GM10266 (cell line): ENCODE data around the gene GLRA3.
"Not testable (repeated sequence)": the region's sequence is repeated elsewhere in the genome, so short reads cannot be mapped to it uniquely, and the experiment has no call there.

Source experiments
- DNase-seq: peaks from one replicate; pipeline ENCODE4 v3.0.0; 2012; ENCODE audit errors: extremely low spot score
- TF ChIP-seq, protein P1 (sequence below): IDR thresholded peaks from 2 replicates; pipeline ENCODE4 v1.5.1; 2012; ENCODE audit warnings: mild to moderate bottlenecking, low read depth; ENCODE audit not compliant: control insufficient read depth, insufficient read depth; ENCODE audit errors: missing control alignments

The GLRA3 gene

DNA sequence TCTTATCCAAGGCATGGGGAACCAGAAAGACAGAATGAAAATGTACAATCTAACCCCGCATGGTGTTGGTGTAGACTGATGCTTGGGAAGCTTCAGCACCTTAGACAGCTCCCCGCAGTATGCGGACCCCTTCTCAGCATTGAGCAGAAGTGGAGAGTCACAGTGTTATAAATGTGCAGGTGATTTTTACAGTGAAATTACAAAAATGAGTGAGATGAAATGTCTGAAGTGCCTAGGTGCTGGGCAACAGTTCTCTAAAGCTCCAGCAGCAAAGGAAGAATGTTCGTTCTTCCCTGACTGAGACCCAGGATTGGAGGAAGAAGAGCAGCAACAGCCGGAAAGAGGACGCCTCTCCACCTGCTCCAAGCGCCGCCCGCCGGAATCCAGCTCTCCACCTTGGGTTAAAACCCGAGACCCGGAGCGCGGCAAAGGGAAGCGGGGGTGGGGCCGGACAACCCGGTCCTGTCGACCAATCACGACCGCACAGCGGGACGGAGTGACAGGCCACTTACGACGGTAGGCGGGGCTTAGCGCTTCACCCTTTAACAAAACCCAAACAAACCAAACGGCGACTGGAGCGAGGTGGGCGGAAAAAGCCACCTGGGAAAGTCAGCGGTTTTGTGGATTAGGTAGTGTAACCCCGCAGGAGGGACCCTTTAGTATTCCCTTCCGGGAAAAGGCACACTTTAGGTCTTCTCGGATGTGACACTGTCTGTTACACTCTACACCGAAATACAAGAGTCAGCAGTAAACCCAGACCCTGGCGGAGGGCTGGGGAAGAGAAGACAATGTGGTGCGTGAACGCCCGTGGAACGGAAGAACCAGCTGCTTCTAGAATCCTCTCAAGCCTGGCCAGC, at the start of gene GLRA3:
GLRA3 (minus strand) TSS at position 403 of the 857 bp plus-strand sequence. CDS start 436 bp downstream, outside the sequence.
- TF ChIP-seq, protein P1, sequence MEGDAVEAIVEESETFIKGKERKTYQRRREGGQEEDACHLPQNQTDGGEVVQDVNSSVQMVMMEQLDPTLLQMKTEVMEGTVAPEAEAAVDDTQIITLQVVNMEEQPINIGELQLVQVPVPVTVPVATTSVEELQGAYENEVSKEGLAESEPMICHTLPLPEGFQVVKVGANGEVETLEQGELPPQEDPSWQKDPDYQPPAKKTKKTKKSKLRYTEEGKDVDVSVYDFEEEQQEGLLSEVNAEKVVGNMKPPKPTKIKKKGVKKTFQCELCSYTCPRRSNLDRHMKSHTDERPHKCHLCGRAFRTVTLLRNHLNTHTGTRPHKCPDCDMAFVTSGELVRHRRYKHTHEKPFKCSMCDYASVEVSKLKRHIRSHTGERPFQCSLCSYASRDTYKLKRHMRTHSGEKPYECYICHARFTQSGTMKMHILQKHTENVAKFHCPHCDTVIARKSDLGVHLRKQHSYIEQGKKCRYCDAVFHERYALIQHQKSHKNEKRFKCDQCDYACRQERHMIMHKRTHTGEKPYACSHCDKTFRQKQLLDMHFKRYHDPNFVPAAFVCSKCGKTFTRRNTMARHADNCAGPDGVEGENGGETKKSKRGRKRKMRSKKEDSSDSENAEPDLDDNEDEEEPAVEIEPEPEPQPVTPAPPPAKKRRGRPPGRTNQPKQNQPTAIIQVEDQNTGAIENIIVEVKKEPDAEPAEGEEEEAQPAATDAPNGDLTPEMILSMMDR, result no peak
- DNase-seq, result peak; percentile 14

DNA sequence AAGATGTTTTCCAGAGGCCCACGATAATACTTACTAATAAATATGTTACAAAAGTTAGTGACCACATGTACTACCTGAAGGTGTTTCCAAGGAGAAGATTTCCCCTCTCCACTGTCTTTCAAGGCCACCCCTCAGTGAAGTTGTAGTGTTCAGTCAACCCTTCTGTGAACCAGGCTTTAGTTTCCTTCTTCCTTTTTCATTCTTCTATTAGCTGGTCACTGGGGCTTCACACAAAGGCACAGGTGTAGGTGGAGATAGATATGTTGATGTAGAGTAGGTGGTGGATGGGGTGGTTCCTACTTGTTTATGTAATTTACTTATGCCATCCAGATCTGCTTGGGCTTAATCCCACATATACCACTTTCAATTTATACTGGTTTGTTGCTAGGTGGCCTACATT, 45.9 kb upstream of the GLRA3 start:
- no peak for DNase-seq
- TF ChIP-seq, protein P1, result no peak

DNA sequence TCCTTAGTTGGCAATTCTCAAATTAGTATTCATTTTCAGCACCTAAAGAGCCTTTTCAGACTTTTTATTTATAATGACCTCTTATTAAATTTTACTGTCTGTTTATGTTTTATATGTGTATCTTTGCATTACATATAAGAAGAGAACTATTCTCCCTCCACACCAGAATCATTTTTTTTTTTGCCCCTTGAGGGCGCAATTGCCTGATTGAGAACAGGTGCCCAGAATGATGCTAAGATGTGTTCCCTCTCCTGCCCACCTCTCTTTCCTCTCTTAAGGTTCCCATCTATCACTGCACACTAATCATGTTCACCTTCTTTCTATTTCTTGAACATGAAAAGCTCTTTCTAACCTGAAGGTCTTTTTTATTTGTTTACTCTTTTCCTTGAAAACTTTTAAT, 44.9 kb upstream of the GLRA3 start:
- peak; percentile 10 for DNase-seq

DNA sequence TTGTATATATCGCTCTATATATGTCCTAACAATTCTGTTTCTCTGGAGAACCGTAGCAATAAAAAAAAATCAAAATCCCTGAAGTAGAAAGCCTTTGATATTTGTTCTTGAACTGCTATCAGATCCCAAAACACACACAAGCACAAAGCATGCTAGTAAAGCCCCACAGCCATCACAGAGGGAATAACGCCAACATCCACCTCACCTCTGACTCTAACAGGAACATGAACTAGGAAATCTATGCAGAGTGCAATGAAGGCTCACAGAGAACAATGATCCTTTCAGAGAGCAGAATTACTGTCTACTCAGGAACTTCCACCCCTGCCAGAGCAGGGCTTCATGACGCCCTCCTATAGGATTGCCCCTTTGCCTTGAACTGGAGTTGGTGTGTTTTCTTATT, 44.1 kb upstream of the GLRA3 start:
- DNase-seq, result not testable (repeated sequence)

More for the DNA sequence above, 44.9 kb upstream of the GLRA3 start:
- TF ChIP-seq, protein P1, result peak; percentile 36

DNA sequence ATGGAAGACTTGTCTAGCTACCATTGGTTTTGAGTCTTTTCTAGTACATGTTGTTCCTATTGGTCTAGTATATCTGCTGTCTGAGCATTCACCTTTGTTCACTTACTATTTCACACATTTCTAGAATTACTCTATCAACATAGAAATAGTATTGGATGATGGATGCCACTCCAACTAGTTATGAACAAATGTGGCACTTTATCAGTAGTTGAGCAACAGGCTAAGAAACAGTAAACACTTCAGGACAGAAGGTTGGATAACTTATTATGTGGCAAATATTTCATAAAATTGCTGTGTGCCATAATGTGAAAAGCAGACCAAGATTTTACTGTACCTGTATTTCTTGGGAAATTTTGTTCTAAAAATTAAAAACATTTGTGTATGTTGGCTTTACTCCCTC, 42.4 kb upstream of the GLRA3 start:
- no peak for DNase-seq
- TF ChIP-seq, protein P1, result no peak

DNA sequence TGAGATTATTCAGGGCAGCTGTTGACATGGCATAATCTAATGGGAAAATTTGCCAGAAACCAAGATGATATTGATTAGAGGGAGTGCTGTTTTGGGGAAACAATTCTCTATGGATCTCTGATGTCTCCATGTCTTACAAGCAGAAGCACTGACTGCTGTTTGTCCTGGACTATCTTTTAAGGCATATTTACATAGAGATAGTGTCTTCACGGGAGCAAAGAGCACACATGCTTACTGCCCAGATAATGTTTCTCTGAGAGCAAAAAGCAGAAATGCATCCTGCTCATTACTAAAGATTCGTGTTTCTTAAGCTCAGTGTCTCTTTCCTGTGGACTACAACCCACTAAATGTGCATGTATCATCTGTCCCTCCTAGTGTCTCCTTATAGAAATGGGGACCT, 41.3 kb upstream of the GLRA3 start:
- TF ChIP-seq, protein P1, result no peak
- no peak for DNase-seq

DNA sequence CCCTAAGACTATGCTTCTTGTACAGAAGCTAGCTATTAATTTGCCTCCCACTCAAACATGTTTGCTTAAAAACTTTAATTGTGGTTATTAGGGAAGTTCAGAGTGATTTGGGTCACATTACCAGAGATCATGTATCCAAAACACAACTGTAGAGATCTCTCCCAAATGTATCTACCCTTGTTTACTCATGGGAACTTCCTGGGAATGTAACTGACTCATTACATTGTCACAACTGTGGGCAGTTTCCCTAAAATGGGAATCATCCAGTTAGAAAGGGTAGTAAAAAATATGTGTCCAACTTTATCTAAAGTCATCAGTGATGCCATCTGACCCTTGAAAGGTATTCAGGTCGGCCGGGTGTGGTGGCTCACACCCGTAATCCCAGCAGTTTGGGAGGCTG, 40.3 kb upstream of the GLRA3 start:
- TF ChIP-seq, protein P1, result no peak
- no peak for DNase-seq
